GM23248 (cell line): ENCODE results near the gene MAG. TPM values are rescaled to one million over a fixed set of nuclear protein-coding genes. Genes with fewer than 3 reads are reported as not detected.

Experiments
- DNase-seq: peaks from one replicate; pipeline ENCODE4 v3.0.0-alpha.2; 2015
- H2AFZ ChIP-seq: fragments of 200-600 bp; sonication (generic); 2 replicates; pipeline ENCODE4 v1.6.1; 2016; ENCODE audit warnings: antibody characterized with exemption
- H3F3A ChIP-seq: fragments of 200-600 bp; sonication (generic); 2 replicates; pipeline ENCODE4 v1.6.1; 2016; ENCODE audit warnings: mild to moderate bottlenecking, antibody characterized with exemption, mixed run types; ENCODE audit not compliant: insufficient read depth
- H3K27ac ChIP-seq: fragments of 200-600 bp; sonication (generic); 2 replicates; pipeline ENCODE4 v1.5.1; 2016; ENCODE audit warnings: mild to moderate bottlenecking
- H3K27me3 ChIP-seq: fragments of 200-600 bp; sonication (generic); replicated peaks from 2 replicates; pipeline ENCODE4 v1.6.1; 2016; ENCODE audit warnings: mild to moderate bottlenecking; ENCODE audit not compliant: insufficient read depth
- H3K36me3 ChIP-seq: fragments of 200-600 bp; sonication (generic); 2 replicates; pipeline ENCODE4 v1.6.1; 2016; ENCODE audit warnings: low read depth, mild to moderate bottlenecking
- H3K4me1 ChIP-seq: fragments of 200-600 bp; sonication (generic); 2 replicates; pipeline ENCODE4 v1.6.1; 2016; ENCODE audit warnings: mild to moderate bottlenecking; ENCODE audit not compliant: insufficient read depth
- H3K4me2 ChIP-seq: fragments of 200-600 bp; sonication (generic); one replicate; pipeline ENCODE4 v1.6.1; 2016; ENCODE audit warnings: mild to moderate bottlenecking; ENCODE audit not compliant: unreplicated experiment
- H3K4me3 ChIP-seq: fragments of 200-600 bp; sonication (generic); 2 replicates; pipeline ENCODE4 v1.5.1; 2016; ENCODE audit warnings: mild to moderate bottlenecking
- H3K79me2 ChIP-seq: fragments of 200-600 bp; sonication (generic); 2 replicates; pipeline ENCODE4 v1.6.1; 2016; ENCODE audit warnings: mild to moderate bottlenecking; ENCODE audit not compliant: insufficient read depth
- H3K9ac ChIP-seq: fragments of 200-600 bp; sonication (generic); 2 replicates; pipeline ENCODE4 v1.6.1; 2016; ENCODE audit warnings: mild to moderate bottlenecking
- H3K9me2 ChIP-seq: fragments of 200-600 bp; sonication (generic); 2 replicates; pipeline ENCODE4 v1.6.1; 2016; ENCODE audit warnings: mixed run types, mild to moderate bottlenecking, moderate library complexity; ENCODE audit not compliant: insufficient read depth
- H3K9me3 ChIP-seq: fragments of 200-600 bp; sonication (generic); one replicate; pipeline ENCODE4 v1.6.1; 2017; ENCODE audit warnings: low read depth
- H4K20me1 ChIP-seq: fragments of 200-600 bp; sonication (generic); 2 replicates; pipeline ENCODE4 v1.6.0; 2016; ENCODE audit not compliant: insufficient read depth
- EZH2 ChIP-seq: fragments of 200-600 bp; sonication (generic); IDR thresholded peaks from 2 replicates; pipeline ENCODE4 v1.6.1; 2018; ENCODE audit warnings: antibody characterized with exemption, mild to moderate bottlenecking; ENCODE audit not compliant: insufficient read depth, poor library complexity, severe bottlenecking
- EZH2phosphoT487 ChIP-seq: fragments of 200-600 bp; sonication (generic); IDR thresholded peaks from 2 replicates; pipeline ENCODE4 v1.6.1; 2018; ENCODE audit warnings: antibody characterized with exemption, moderate library complexity, mild to moderate bottlenecking, low read depth; ENCODE audit not compliant: insufficient read depth
- WGBS, 2 experiments: methylation state at CpG; one replicate each; pipeline ENCODE4 v1.1.6; 2015 to 2017; ENCODE audit warnings: low lambda C conversion rate in 2 of 2, low coverage in 1 of 2; ENCODE audit errors: missing lambda C conversion rate in 2 of 2; 5-methylcytosine and 5-hydroxymethylcytosine counted together
- in situ Hi-C: fragments of 300-500 bp; cut with MboI; formaldehyde crosslinking; loops from 2 replicates; pipeline ENCODE4 v1.15.0; 2020
- polyA plus RNA-seq: library from polyadenylated mRNA; unstranded; fragments of >200 nt; fragmentation: Nextera tagmentation; extraction: Ambion mirVana; gene quantifications from 2 replicates; pipeline ENCODE4 v1.2.1, GENCODE V29; 2016
- total RNA-seq: library from RNA; depleted of rRNA; stranded (reverse); fragments of >200 nt; shearing (Covaris generic); gene quantifications from 2 replicates; pipeline ENCODE4 v1.2.3, GENCODE V29; 2014

Gene MAG
- total and polyA plus RNA-seq, 2 experiments from 2014 or later, result not detected

DNA sequence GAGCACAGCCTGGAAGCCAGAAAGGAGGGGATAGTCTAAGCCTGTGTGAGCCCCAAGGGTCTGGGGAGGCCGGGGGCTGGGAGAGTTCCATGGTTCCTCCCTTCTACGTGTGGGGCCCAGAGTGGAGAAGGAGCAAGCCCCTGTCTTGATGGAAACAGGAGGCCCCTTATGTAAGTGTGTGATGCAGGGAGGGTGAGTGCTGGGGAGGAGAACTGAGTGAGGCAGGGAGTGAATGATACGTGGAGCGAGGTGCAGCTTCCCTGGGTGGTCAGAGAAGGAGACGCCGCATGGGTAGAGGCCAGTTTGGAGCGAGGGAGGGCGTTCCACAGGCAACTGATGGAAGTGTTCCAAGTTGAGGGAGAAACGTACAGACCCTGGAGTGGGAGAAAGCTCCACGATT, 16.0 kb downstream of the MAG start:
- Histone ChIP-seq H3K9ac (no peak overlapping the region), H3K9me3 (no peaks in the 10 kb centered on the region), H3K27me3 (no peaks in the 10 kb centered on the region), H2AFZ (no peak overlapping the region), H3K4me2 (no peak overlapping the region), H3K36me3 (no peaks in the 10 kb centered on the region), H3K4me1 (no peaks in the 10 kb centered on the region), H3K27ac (no peak overlapping the region), H3K79me2 (no peaks in the 10 kb centered on the region), H4K20me1 (no peaks in the 10 kb centered on the region), H3K4me3 (no peak overlapping the region), H3F3A (no peaks in the 10 kb centered on the region), H3K9me2 (no peaks in the 10 kb centered on the region)
- TF ChIP-seq EZH2phosphoT487, result no peak
- TF ChIP-seq EZH2, result no peak
- WGBS, 2 experiments, result 51 to 52% methylated on average over 9 to 10 of the region's 10 CpGs
- DNase-seq, result no peak
- in situ Hi-C loops, result no loop called here

DNA sequence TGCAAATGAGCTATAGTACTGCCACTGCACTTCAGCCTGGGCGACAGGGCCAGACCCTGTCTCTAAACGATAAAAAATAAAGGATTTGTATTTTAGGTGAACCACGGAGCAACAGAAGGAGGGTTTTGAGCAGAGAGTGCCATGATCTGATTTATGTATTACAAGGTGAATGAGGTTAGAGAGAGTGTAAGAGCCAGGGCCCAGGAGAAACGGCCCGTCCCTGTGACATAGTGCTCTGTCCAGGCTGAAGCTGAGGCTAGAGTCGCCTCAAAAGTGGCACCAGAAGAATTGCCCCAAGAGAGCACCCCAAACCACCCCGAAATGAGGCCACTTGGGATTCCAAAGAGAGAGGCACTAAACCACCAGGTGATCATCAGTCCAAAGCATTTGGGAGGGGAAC, 16.9 kb downstream of the MAG start:
- no peaks in the 10 kb centered on the region for H3K9me2 ChIP-seq
- H3K9ac ChIP-seq, result no peak overlapping the region
- no peaks in the 10 kb centered on the region for H3K36me3 ChIP-seq
- no peak for TF ChIP-seq EZH2
- H3K4me2 ChIP-seq, result no peak overlapping the region
- no peak for DNase-seq
- no peaks in the 10 kb centered on the region for H3K27me3 ChIP-seq
- no peaks in the 10 kb centered on the region for H3K79me2 ChIP-seq
- no peak overlapping the region for H3K27ac ChIP-seq
- H4K20me1 ChIP-seq, result no peaks in the 10 kb centered on the region
- no peaks in the 10 kb centered on the region for H3K9me3 ChIP-seq
- no peak overlapping the region for H3K4me3 ChIP-seq
- no peak overlapping the region for H2AFZ ChIP-seq
- in situ Hi-C loops, result no loop called here
- WGBS, 2 experiments, result 77 to 83% methylated on average over 7 of the region's 7 CpGs
- no peaks in the 10 kb centered on the region for H3K4me1 ChIP-seq
- H3F3A ChIP-seq, result no peaks in the 10 kb centered on the region

DNA sequence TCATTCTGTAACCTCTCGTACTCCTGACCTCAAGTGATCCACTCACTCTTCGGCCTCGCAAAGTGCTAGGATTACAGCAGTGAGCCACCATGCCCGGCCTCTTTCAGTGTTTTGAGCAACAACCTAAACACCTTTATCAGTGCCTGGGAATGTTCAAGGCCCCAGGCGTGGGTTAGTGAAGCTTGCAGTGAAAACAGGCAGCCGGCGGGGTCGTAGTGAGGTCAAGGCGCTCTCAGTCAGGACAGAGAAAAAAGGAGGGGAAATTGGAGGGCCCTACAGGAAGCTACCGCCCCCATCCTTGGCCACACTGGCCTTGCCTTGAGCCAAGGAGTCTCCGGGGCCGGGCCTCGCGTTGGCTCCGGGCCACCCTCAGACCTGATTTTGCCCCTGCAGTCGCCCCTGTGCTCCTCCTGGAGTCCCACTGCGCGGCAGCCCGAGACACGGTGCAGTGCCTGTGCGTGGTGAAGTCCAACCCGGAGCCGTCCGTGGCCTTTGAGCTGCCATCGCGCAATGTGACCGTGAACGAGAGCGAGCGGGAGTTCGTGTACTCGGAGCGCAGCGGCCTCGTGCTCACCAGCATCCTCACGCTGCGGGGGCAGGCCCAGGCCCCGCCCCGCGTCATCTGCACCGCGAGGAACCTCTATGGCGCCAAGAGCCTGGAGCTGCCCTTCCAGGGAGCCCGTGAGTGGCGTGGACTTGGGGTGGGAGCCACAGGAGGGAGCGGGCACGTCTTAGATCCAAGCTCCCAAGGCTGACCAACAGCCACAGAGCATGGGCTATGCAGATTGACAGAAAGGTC, 17.7 kb downstream of the MAG start:
- 83 to 88% methylated on average over 46 of the region's 47 CpGs for WGBS, 2 experiments
- Histone ChIP-seq H3K4me3 (no peak overlapping the region), H3K27me3 (no peaks in the 10 kb centered on the region), H3F3A (no peaks in the 10 kb centered on the region), H3K4me1 (no peaks in the 10 kb centered on the region), H3K4me2 (no peak overlapping the region), H4K20me1 (no peaks in the 10 kb centered on the region), H3K79me2 (no peaks in the 10 kb centered on the region), H3K9ac (no peak overlapping the region), H3K27ac (no peak overlapping the region), H3K36me3 (no peaks in the 10 kb centered on the region), H2AFZ (no peak overlapping the region), H3K9me3 (no peaks in the 10 kb centered on the region), H3K9me2 (no peaks in the 10 kb centered on the region)
- DNase-seq, result no peak
- TF ChIP-seq EZH2phosphoT487 (no peak), EZH2 (no peak)
- in situ Hi-C loops, result no loop called here

DNA sequence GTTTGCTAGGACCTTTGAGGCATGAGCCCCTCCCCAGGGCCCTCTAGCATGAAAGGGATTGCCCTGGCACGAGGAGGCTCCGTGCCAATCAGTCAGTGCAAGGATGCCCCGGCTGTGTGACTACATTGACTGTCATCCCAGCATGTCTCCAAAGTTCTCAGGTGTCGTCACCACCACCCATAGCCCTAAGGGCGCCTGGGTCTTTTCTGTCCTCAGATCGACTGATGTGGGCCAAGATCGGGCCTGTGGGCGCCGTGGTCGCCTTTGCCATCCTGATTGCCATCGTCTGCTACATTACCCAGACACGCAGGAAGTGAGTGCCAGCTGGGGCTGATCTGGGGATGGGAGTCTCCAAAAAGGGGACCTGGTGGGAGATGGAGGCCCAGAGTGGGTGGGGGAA, 18.4 kb downstream of the MAG start:
- Histone ChIP-seq H3K27me3 (no peaks in the 10 kb centered on the region), H3K4me2 (no peak overlapping the region), H3K9ac (no peak overlapping the region), H3K9me3 (no peaks in the 10 kb centered on the region), H3K9me2 (no peaks in the 10 kb centered on the region), H3K79me2 (no peaks in the 10 kb centered on the region), H4K20me1 (no peaks in the 10 kb centered on the region), H3K36me3 (no peaks in the 10 kb centered on the region), H2AFZ (no peak overlapping the region), H3K27ac (no peak overlapping the region), H3F3A (no peaks in the 10 kb centered on the region), H3K4me1 (no peaks in the 10 kb centered on the region), H3K4me3 (no peak overlapping the region)
- DNase-seq, result no peak
- in situ Hi-C loops, result no loop called here
- 91 to 92% methylated on average over 12 of the region's 12 CpGs for WGBS, 2 experiments
- no peak for TF ChIP-seq EZH2
- no peak for TF ChIP-seq EZH2phosphoT487
